ENCODE data around the gene MAB21L4.

- no peak for TF ChIP-seq CTCF (IDR thresholded peaks at IDR 0.05; ENCODE audit: extremely low read depth in 1 of 2, insufficient read depth in 1 of 2, low read depth in 1 of 2, low read length in 2 of 2)
- TF ChIP-seq JUN (IDR thresholded peaks at IDR 0.05; ENCODE audit: borderline replicate concordance, insufficient read depth, insufficient read length, low read depth): no peak
Observed at GRCh38 chr2:240932724-240933047, 36.7 kb upstream of the MAB21L4 start.

Data from endothelial cell of umbilical vein (primary cell).